ENCODE data around the gene P3H1.

DNA sequence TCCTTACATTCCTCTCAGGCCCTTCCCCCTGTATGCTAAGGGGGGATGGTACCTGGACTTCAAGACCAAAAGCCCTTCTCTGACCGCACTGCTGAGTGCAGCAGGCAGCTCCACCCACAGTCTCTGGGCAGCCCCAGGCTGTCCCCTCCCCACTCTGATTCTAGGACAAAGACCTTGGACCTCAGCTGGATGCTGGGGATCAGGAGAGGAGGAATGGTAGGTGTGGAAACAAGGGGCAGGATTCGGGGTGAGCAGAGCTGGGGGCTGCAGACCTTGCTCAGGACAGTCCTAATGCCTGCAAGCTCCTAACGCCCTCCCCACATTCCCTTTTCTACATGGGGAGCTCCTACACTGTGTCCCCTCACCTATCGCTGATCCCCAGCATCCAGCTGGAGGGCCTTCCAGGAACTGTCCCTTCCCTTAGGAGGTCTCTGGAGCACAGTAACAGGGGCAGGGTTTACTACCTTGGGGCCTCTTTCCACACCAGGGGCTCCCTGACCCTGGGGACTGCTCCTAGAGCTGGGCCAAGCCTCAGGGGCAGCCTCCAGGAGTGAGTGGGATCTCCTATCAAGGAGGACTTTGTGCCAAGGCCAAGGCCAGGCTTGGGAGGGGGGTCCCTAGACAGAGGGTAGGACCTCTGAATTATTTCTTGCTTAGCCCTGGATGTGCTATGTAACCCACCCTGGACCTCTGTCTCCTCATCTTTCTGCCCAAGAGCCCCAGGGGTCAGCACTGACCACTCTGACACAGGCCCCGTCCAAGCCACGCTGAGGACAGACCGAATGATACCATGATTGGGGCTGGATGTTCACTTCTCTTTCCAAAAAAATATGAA is 32.4 kb downstream of the P3H1 start:
- TF ChIP-seq, protein P1, sequence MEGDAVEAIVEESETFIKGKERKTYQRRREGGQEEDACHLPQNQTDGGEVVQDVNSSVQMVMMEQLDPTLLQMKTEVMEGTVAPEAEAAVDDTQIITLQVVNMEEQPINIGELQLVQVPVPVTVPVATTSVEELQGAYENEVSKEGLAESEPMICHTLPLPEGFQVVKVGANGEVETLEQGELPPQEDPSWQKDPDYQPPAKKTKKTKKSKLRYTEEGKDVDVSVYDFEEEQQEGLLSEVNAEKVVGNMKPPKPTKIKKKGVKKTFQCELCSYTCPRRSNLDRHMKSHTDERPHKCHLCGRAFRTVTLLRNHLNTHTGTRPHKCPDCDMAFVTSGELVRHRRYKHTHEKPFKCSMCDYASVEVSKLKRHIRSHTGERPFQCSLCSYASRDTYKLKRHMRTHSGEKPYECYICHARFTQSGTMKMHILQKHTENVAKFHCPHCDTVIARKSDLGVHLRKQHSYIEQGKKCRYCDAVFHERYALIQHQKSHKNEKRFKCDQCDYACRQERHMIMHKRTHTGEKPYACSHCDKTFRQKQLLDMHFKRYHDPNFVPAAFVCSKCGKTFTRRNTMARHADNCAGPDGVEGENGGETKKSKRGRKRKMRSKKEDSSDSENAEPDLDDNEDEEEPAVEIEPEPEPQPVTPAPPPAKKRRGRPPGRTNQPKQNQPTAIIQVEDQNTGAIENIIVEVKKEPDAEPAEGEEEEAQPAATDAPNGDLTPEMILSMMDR (conservative IDR thresholded peaks at IDR 0.05; ENCODE audit: low read depth, low read length): no peak
- TF ChIP-seq EZH2 (IDR thresholded peaks at IDR 0.05; ENCODE audit: low read length, unreplicated experiment): no peak
- TF ChIP-seq EZH2phosphoT487 (IDR thresholded peaks at IDR 0.05; ENCODE audit: borderline replicate concordance, low read length): no peak
